Effector memory CD4-positive, alpha-beta T cell (primary cell): Measurements from ENCODE around the gene PLTP.

Experiments used
- DNase-seq, 3 donors: peaks; one replicate each; pipeline ENCODE4 v3.0.0-alpha.2; 2020
- H3K27ac ChIP-seq: 2 replicates; pipeline ENCODE4 v1.7.0; 2013; ENCODE audit warnings: mild to moderate bottlenecking, low read length, moderate library complexity; ENCODE audit not compliant: insufficient read depth, poor library complexity, severe bottlenecking
- H3K27me3 ChIP-seq: replicated peaks from 2 replicates; pipeline ENCODE4 v1.7.0; 2013; ENCODE audit warnings: mild to moderate bottlenecking, low read length; ENCODE audit not compliant: insufficient read depth, control insufficient read depth, poor library complexity, severe bottlenecking
- H3K36me3 ChIP-seq: 2 replicates; pipeline ENCODE4 v1.7.0; 2013; ENCODE audit warnings: mild to moderate bottlenecking, low read length, moderate library complexity; ENCODE audit not compliant: control insufficient read depth, insufficient read depth
- H3K4me1 ChIP-seq: 2 replicates; pipeline ENCODE4 v1.7.0; 2013; ENCODE audit warnings: low read length, mild to moderate bottlenecking; ENCODE audit not compliant: control insufficient read depth, insufficient read depth, poor library complexity, severe bottlenecking
- H3K4me3 ChIP-seq: 2 replicates; pipeline ENCODE4 v1.7.0; 2013; ENCODE audit warnings: low read length, low read depth, mild to moderate bottlenecking; ENCODE audit not compliant: insufficient read depth, poor library complexity, severe bottlenecking
- H3K9me3 ChIP-seq: 2 replicates; pipeline ENCODE4 v1.7.0; 2013; ENCODE audit warnings: mild to moderate bottlenecking, low read length, moderate library complexity; ENCODE audit not compliant: control insufficient read depth

Gene PLTP

DNA sequence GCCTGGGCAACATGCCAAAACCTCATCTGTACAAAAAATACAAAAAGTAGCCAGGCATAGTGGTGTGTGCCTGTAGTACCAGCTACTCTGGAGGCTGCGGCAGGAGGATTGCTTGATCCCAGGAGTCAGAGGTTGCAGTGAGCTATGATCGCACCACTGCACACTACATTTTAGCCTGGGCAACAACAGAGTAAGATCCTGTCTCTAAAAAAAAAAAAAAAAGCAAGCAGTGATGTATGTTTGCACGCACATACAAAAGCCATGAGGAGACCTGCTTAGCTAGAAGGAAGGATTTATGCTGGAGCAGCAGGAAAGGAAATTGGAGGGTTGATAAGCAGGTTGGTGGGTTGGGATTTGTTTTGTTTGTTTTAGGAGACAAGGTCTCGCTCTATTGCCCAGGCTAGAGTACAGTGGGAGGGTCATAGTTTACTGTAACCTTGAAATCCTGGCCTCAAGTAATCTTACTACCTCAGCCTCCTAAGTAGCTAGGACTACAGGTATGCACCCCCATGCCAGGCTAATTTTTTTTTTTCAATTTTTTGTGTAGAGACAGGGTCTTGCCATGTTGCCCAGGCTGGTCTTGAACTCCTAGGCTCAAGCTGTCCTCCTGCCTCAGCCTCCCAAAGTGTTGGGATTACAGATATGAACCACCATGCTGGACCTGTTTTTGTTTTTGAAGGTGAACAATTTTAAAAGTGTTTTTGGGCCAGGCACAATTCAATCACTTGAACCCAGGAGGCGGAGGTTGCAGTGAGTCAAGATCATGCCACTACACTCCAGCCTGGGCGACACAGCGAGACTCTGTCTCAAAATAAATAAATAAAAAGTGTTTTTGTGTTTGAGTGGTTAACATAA, 50.5 kb downstream of the PLTP start:
- no peaks in the 10 kb centered on the region for H3K9me3 ChIP-seq
- no peaks in the 10 kb centered on the region for H3K27me3 ChIP-seq
- H3K36me3 ChIP-seq, result no peaks in the 10 kb centered on the region
- no peak overlapping the region for H3K4me3 ChIP-seq
- H3K4me1 ChIP-seq, result no peaks in the 10 kb centered on the region
- no peak for DNase-seq
- H3K27ac ChIP-seq, result no peak overlapping the region

DNA sequence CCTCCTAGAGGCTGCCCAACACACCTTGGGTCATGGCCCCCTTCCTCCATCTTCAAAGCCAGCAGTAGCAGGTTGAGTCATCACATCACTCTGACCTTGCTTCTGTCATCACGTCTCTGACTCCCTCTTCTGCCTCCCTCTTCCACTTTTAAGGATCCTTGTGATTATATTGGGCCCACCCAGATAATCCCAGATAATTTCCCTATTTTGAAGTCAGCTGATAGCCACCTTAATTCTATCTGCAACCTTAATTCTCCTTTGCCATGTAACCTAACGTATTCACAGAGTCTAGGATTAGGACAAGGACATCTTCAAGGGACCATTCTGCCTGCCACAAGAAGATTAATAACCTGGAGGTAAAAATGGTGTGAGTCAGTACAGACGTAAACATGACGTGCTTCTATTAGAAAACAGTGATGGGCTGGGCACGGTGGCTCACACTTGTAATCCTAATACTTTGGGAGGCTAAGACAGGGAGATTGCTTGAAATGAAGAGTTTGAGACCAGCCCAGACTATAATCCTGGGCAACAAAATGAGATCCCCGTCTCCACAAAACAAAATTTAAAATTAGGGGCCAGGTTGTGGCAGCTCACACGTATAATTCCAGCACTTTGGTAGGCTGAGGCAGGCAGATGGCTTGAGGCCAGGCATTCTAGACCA, 51.3 kb downstream of the PLTP start:
- Histone ChIP-seq H3K4me3 (no peak overlapping the region), H3K27me3 (no peaks in the 10 kb centered on the region), H3K27ac (no peak overlapping the region), H3K9me3 (no peaks in the 10 kb centered on the region), H3K4me1 (peaks cover 6% of the 10 kb centered on the region), H3K36me3 (no peaks in the 10 kb centered on the region)
- DNase-seq, result no peak

DNA sequence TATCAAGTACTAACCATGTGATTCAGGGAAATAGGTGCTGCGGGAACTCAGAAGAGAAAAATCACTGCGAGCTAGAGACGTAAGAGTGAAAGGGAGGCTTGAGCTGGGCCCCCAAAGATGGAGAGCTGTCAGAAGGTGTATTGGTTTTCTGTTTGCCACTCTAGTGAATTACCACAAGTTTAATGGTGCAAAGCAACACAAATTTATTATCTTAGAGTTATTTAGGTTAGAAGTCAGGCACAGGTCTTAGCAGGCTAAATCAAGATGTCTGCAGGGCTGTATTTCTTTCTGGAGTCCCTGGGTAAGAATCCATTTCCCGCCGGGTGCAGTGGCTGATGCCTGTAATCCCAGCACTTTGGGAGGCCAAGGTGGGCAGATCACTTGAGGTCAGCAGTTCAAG, 52.0 kb downstream of the PLTP start:
- no peak overlapping the region for H3K27ac ChIP-seq
- peaks cover 10% of the 10 kb centered on the region for H3K4me1 ChIP-seq
- no peak overlapping the region for H3K4me3 ChIP-seq
- H3K36me3 ChIP-seq, result no peaks in the 10 kb centered on the region
- H3K27me3 ChIP-seq, result no peaks in the 10 kb centered on the region
- H3K9me3 ChIP-seq, result no peaks in the 10 kb centered on the region
- no peak for DNase-seq

DNA sequence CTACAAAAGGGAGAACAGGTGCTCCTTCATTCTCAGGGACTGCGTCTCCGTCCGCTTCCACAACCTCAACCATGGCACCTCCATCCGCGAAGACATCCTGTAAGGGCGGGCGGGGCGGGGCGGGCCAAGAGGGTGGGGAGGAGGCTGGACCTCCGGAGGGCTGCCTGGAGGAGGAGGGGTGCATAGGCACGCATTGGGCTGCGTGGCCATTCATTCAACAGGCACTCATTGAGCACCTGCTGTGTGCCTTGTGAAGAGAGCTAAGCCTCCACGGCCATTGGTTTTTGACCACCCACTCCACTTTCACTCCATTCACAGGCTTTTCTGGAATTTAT, 54.1 kb downstream of the PLTP start:
- H3K9me3 ChIP-seq, result no peaks in the 10 kb centered on the region
- no peaks in the 10 kb centered on the region for H3K36me3 ChIP-seq
- peak overlapping the region; percentile 89 for H3K4me3 ChIP-seq
- no peaks in the 10 kb centered on the region for H3K27me3 ChIP-seq
- no peak for DNase-seq
- peaks cover 11% of the 10 kb centered on the region for H3K4me1 ChIP-seq
- H3K27ac ChIP-seq, result peak overlapping the region; percentile 84

DNA sequence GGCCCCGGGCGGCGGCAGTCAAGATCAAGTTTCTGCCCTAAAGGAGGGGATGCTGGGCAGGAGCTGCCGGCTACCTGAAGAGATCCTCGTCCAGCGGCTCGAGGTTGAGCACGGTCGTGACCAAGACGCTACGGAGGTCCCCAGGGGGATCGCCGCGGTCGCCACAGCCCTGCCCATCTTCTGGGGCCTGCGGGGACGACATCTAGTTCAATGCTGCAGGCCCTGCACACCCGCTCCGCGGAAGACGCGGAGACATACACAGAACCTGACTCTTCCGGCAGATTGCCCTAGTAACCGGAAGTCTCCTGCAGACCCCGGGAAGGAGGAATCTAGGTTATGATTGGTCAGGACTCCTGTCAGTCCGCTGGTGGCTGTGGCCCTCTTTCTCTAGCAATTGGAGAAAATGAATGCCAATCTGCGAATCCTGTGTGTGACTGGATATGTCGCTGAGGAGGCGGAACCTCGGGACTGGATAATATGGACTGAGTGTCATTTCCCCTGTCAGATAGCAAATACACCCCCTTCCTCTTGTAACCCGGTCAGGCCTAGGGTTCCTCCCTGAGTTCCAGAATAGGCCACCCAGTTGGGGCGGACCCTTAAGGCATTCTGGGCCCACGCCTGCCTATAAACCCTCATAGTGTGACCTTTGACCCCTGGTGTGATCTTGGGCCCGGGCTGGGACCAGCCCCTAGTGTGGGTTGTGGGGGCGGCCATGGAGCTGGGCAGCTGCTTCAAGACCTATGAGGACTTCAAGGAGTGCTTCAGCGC, 54.7 kb downstream of the PLTP start, which contains the start of the genes ACOT8 and ZSWIM3:
ACOT8 (minus strand) TSS at position 279 of the 768 bp plus-strand sequence; CDS start at position 202, 77 bp downstream.
ZSWIM3 (plus strand) TSS at position 501 of the 768 bp plus-strand sequence; CDS start at position 713, 212 bp downstream.
- H3K27me3 ChIP-seq, result no peaks in the 10 kb centered on the region
- H3K4me1 ChIP-seq, result peaks cover 11% of the 10 kb centered on the region
- H3K36me3 ChIP-seq, result no peaks in the 10 kb centered on the region
- peak; percentile 84 to 93 (median 90) for DNase-seq
- H3K4me3 ChIP-seq, result peak within 1 kb of the TSS; percentile 89
- H3K9me3 ChIP-seq, result no peaks in the 10 kb centered on the region
- H3K27ac ChIP-seq, result peak within 1 kb of the TSS; percentile 84

DNA sequence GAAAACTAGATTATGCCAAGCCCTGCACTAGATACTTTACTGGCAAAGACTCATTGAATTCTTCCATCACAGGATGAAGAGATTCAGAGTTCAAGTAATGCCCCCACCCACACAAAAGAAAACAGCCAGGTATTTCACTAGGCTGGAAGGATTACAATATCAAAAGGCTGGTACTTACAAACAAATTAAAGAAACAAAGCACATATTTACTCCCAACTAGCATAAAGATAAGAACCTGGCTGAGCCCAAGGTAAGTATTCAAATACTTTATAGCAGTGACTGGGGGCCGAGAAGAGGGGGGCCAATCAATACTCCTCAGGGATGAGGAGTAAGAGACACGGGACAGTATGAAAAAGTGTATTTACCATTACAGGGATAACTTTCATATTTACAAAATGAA, 58.5 kb downstream of the PLTP start:
- H3K27me3 ChIP-seq, result no peaks in the 10 kb centered on the region
- peaks cover 7% of the 10 kb centered on the region for H3K36me3 ChIP-seq
- peaks cover 11% of the 10 kb centered on the region for H3K4me1 ChIP-seq
- no peak overlapping the region for H3K27ac ChIP-seq
- H3K9me3 ChIP-seq, result no peaks in the 10 kb centered on the region
- H3K4me3 ChIP-seq, result no peak overlapping the region
- DNase-seq, result no peak

DNA sequence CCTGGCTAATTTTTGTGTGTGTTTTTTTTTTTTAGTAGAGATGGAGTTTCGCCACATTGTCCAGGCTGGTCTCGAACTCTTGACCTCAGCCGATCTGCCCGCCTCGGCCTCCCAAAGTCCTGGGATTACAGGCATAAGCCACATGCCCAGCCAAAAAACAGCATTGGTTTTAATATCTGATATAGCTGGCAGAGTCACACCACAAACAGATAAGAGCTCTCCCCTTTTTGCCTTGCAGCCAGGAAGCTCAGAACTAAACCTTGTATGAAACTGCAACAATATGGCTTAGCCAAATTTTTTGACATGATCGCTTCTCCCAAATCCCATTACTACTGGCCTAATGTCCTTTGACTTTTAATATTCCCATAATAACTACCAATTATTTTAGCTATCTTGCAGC, 59.6 kb downstream of the PLTP start:
- Histone ChIP-seq H3K4me3 (no peak overlapping the region), H3K9me3 (no peaks in the 10 kb centered on the region), H3K27me3 (no peaks in the 10 kb centered on the region), H3K27ac (no peak overlapping the region), H3K36me3 (peaks cover 12% of the 10 kb centered on the region), H3K4me1 (peaks cover 11% of the 10 kb centered on the region)
- DNase-seq, result no peak

DNA sequence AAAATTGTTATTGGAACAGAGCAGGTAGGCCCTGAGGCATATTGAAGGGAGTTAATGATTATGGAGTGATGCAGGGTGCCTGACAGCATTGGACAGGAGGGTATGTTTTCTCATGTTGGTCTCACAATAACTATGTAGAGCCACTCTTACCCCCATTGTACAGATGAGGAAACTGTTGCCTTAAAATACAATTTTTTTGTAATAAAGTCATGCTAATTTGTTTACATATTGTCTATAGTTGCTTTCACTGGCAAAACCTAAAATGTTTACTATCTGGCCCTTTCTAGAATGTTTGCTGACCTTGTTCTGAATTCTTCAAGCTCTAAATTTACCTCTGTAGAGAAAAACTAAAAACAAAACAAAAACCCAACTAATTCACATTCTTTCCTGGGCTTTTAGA, 60.5 kb downstream of the PLTP start:
- H3K4me1 ChIP-seq, result peaks cover 11% of the 10 kb centered on the region
- no peaks in the 10 kb centered on the region for H3K27me3 ChIP-seq
- no peak for DNase-seq
- H3K4me3 ChIP-seq, result no peak overlapping the region
- no peak overlapping the region for H3K27ac ChIP-seq
- no peaks in the 10 kb centered on the region for H3K9me3 ChIP-seq
- peaks cover 13% of the 10 kb centered on the region for H3K36me3 ChIP-seq

DNA sequence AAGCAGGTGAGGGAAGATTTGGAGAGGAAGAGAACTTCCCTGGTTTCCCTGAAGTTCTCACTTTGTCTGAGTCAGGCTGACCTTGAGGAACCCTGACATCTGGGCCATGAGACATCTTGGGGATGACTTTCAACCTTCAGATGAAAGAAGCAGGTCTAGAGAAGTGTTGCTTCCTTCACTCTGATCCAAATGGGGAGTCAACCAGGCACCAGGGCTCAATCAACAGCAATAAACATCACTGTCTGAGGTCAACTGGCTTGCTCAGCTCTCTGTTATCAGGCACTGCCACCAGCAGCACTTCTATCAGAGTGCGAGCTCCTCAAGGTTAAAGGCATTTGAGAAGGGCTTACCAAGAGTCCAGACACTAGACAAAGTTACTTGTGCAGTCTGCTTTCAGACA, 61.0 kb downstream of the PLTP start:
- peaks cover 7% of the 10 kb centered on the region for H3K4me1 ChIP-seq
- no peak overlapping the region for H3K27ac ChIP-seq
- H3K27me3 ChIP-seq, result no peaks in the 10 kb centered on the region
- no peaks in the 10 kb centered on the region for H3K9me3 ChIP-seq
- H3K36me3 ChIP-seq, result peaks cover 19% of the 10 kb centered on the region
- H3K4me3 ChIP-seq, result no peak overlapping the region
- no peak for DNase-seq
